ENCODE measurements around the gene MAPKAPK2.

MAPKAPK2 gene

GRCh38 chr1:206779638-206780037 is 94.9 kb downstream of the MAPKAPK2 start:
- H3K36me3 ChIP-seq (ENCODE audit: control insufficient read depth, insufficient read depth, low read length) = no peaks in the 10 kb centered on the region
- no peaks in the 10 kb centered on the region for H3K4me1 ChIP-seq
- H3K9ac ChIP-seq = no peak overlapping the region
- H3K4me3 ChIP-seq (ENCODE audit: low read depth, low read length) = no peak overlapping the region
- no peak overlapping the region for H2AFZ ChIP-seq
- H3K79me2 ChIP-seq = no peaks in the 10 kb centered on the region
- TF ChIP-seq CTCF (IDR thresholded peaks at IDR 0.05) = no peak
- no peaks in the 10 kb centered on the region for H3K9me3 ChIP-seq (ENCODE audit: control insufficient read depth, low read length)
- H3K4me2 ChIP-seq (ENCODE audit: low read length) = no peak overlapping the region
- H3K27ac ChIP-seq = no peak overlapping the region
- H3K27me3 ChIP-seq (ENCODE audit: control insufficient read depth, insufficient read depth, low read length) = no peaks in the 10 kb centered on the region

- H3K9me3 ChIP-seq (ENCODE audit: control insufficient read depth, low read length) = no peaks in the 10 kb centered on the region
- no peak for TF ChIP-seq CTCF (IDR thresholded peaks at IDR 0.05)
- H2AFZ ChIP-seq = no peak overlapping the region
- no peak overlapping the region for H3K4me2 ChIP-seq (ENCODE audit: low read length)
- H3K27ac ChIP-seq = no peak overlapping the region
- no peaks in the 10 kb centered on the region for H3K27me3 ChIP-seq (ENCODE audit: control insufficient read depth, insufficient read depth, low read length)
- no peak overlapping the region for H3K9ac ChIP-seq
- no peak overlapping the region for H3K4me3 ChIP-seq (ENCODE audit: low read depth, low read length)
- no peaks in the 10 kb centered on the region for H3K4me1 ChIP-seq
- H3K36me3 ChIP-seq (ENCODE audit: control insufficient read depth, insufficient read depth, low read length) = no peaks in the 10 kb centered on the region
- no peaks in the 10 kb centered on the region for H3K79me2 ChIP-seq
Observed at GRCh38 chr1:206782448-206782847, 97.7 kb downstream of the MAPKAPK2 start.

- no peak overlapping the region for H2AFZ ChIP-seq
- no peak overlapping the region for H3K27ac ChIP-seq
- H3K4me3 ChIP-seq (ENCODE audit: low read depth, low read length) = no peak overlapping the region
- H3K27me3 ChIP-seq (ENCODE audit: control insufficient read depth, insufficient read depth, low read length) = no peaks in the 10 kb centered on the region
- H3K9ac ChIP-seq = no peak overlapping the region
- TF ChIP-seq CTCF (IDR thresholded peaks at IDR 0.05) = no peak
- no peaks in the 10 kb centered on the region for H3K4me1 ChIP-seq
- H3K4me2 ChIP-seq (ENCODE audit: low read length) = no peak overlapping the region
- H3K36me3 ChIP-seq (ENCODE audit: control insufficient read depth, insufficient read depth, low read length) = no peaks in the 10 kb centered on the region
- no peaks in the 10 kb centered on the region for H3K9me3 ChIP-seq (ENCODE audit: control insufficient read depth, low read length)
- H3K79me2 ChIP-seq = no peaks in the 10 kb centered on the region
Observed at GRCh38 chr1:206783506-206783905, 98.8 kb downstream of the MAPKAPK2 start.
